Measurements from ENCODE around the gene RANBP3.

DNA sequence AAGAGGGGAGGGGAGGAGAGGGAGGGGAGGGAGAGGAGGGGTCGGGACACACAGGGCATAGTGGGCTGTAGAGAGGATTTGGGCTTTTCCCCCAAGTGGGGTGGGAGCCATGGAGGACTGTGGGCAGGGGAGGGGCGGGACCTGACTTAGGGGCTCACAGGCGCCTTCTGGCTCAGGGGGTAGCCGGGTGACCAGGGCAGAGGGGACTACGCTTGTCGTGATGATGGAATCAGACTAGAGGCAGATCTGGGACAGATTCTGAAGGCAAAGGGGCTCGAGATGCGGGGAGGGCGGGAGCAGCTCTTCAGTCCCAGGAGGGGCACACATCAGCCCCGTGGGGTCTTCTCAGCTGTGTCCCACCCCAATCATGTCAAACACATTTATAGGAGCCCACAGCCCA lies 87.8 kb downstream of the RANBP3 start:
- TF ChIP-seq, protein P1, sequence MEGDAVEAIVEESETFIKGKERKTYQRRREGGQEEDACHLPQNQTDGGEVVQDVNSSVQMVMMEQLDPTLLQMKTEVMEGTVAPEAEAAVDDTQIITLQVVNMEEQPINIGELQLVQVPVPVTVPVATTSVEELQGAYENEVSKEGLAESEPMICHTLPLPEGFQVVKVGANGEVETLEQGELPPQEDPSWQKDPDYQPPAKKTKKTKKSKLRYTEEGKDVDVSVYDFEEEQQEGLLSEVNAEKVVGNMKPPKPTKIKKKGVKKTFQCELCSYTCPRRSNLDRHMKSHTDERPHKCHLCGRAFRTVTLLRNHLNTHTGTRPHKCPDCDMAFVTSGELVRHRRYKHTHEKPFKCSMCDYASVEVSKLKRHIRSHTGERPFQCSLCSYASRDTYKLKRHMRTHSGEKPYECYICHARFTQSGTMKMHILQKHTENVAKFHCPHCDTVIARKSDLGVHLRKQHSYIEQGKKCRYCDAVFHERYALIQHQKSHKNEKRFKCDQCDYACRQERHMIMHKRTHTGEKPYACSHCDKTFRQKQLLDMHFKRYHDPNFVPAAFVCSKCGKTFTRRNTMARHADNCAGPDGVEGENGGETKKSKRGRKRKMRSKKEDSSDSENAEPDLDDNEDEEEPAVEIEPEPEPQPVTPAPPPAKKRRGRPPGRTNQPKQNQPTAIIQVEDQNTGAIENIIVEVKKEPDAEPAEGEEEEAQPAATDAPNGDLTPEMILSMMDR (IDR thresholded peaks at IDR 0.05), result no peak
- TF ChIP-seq POLR2A (IDR thresholded peaks at IDR 0.05) (no peak), POLR2AphosphoS5 (IDR thresholded peaks at IDR 0.05) (no peak), EP300 (IDR thresholded peaks at IDR 0.05) (no peak)

All from upper lobe of left lung (tissue), 4 donors.